ENCODE results near the gene GNG12. TPM values are rescaled to one million over a fixed set of nuclear protein-coding genes. Genes with fewer than 3 reads are reported as not detected.

Gene GNG12
- total RNA-seq, 4 donors from 2014 or later, result 17.9 to 24.5 (median 22.1) TPM

DNA sequence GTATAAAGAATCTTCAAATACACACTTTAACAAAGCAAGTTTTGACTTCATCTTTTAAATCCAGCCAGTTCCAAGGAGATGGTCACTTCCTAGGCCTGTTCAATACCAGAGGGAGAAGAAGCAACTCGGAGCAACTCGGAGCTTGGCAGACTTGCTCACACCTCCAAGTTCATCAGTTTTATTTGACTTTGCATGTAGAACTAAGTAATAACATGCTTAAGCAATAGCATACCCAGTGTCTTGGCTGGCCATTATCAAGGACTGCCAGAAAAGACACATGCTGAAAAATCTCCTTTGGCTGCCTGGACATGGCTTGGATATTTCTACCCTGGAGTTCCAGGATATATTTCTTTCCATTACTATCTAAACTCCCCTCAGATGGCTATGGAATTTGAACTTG lies 52.6 kb downstream of the GNG12 start:
- in situ Hi-C loops (cut with MboI; ENCODE audit: low sequenced_read_pairs in 4 of 4), result no loop called here
- H3K9me3 ChIP-seq, result no peaks in the 10 kb centered on the region
- no peaks in the 10 kb centered on the region for H3K36me3 ChIP-seq
- intact Hi-C loops (cut with DNase I; ENCODE audit: low total_unique reads), result no loop called here
- DNase-seq (peak in 1 of 2 donors; percentile 45), ATAC-seq (peak; percentile 60 to 69)
- H3K4me3 ChIP-seq, result no peak overlapping the region
- H3K27ac ChIP-seq, result no peak overlapping the region
- TF ChIP-seq, protein P1, sequence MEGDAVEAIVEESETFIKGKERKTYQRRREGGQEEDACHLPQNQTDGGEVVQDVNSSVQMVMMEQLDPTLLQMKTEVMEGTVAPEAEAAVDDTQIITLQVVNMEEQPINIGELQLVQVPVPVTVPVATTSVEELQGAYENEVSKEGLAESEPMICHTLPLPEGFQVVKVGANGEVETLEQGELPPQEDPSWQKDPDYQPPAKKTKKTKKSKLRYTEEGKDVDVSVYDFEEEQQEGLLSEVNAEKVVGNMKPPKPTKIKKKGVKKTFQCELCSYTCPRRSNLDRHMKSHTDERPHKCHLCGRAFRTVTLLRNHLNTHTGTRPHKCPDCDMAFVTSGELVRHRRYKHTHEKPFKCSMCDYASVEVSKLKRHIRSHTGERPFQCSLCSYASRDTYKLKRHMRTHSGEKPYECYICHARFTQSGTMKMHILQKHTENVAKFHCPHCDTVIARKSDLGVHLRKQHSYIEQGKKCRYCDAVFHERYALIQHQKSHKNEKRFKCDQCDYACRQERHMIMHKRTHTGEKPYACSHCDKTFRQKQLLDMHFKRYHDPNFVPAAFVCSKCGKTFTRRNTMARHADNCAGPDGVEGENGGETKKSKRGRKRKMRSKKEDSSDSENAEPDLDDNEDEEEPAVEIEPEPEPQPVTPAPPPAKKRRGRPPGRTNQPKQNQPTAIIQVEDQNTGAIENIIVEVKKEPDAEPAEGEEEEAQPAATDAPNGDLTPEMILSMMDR (IDR thresholded peaks at IDR 0.05 in 4 of 5, conservative IDR thresholded peaks at IDR 0.05 in 1 of 5), result no peak
- TF ChIP-seq POLR2A (IDR thresholded peaks at IDR 0.05), result no peak
- peaks cover 6 to 9% of the 10 kb centered on the region in 2 donors for H3K4me1 ChIP-seq
- no peaks in the 10 kb centered on the region for H3K27me3 ChIP-seq

DNA sequence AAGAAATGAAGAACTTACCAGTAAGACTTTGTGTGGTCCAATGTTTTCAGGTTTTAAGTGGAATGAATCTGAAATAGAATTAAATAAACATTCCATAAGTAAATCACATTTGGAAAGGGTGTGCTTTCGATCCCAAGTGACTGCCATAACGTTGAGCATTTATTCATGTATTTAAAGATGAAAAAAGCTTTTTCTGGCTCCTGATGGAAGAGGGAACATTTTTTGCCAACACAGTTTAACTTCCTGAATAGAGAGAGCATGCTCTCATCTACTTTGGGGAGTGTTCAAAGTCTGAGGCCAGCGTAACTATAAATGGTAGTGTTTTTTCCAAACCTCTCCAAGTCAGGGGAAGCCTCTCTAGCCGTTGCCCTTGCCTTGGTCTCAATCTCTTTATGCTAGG lies 55.8 kb downstream of the GNG12 start:
- Histone ChIP-seq H3K36me3 (no peaks in the 10 kb centered on the region), H3K27ac (peak overlapping the region in 2 of 4 donors; percentile 13 to 22), H3K27me3 (no peaks in the 10 kb centered on the region), H3K9me3 (no peaks in the 10 kb centered on the region), H3K4me1 (peaks cover 6 to 8% of the 10 kb centered on the region in 2 donors), H3K4me3 (no peak overlapping the region)
- DNase-seq, result no peak
- no peak for ATAC-seq
- intact Hi-C loops (cut with DNase I; ENCODE audit: low total_unique reads) (no loop called here), in situ Hi-C loops (cut with MboI; ENCODE audit: low sequenced_read_pairs in 4 of 4) (loop anchor here in 2 of 4 donors (10.0 kb wide), 2 partner anchors 327 to 337 kb away; no protein-coding TSS in a partner anchor)
- TF ChIP-seq POLR2A (IDR thresholded peaks at IDR 0.05), result no peak
- TF ChIP-seq, protein P1 (IDR thresholded peaks at IDR 0.05 in 4 of 5, conservative IDR thresholded peaks at IDR 0.05 in 1 of 5), result no peak

DNA sequence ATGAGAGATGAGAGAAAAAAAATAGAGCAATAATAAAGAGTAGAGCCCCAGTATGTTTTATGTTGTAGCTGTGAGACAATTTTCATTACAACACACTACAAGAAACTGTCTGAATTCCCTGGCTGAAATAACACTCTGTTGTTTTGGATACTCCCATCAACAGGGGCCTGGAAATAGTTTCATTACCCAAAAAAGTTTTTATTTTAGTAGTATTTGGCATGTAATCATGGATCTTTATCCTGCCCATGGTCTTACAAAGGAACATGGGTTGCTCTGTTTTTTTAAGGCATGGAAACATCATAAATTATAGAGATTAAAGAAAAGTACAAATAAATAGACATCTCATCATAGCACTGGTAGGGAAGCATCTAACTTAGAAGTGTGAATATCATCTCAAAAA lies 56.3 kb downstream of the GNG12 start:
- in situ Hi-C loops (cut with MboI; ENCODE audit: low sequenced_read_pairs in 4 of 4) (loop anchor here in 2 of 4 donors (10.0 kb wide), 2 partner anchors 328 to 338 kb away; no protein-coding TSS in a partner anchor), intact Hi-C loops (cut with DNase I; ENCODE audit: low total_unique reads) (no loop called here)
- Histone ChIP-seq H3K27me3 (no peaks in the 10 kb centered on the region), H3K4me3 (no peak overlapping the region), H3K36me3 (no peaks in the 10 kb centered on the region), H3K4me1 (peaks cover 6 to 8% of the 10 kb centered on the region in 2 donors), H3K27ac (peak overlapping the region in 1 of 4 donors; percentile 13), H3K9me3 (no peaks in the 10 kb centered on the region)
- no peak for DNase-seq
- TF ChIP-seq, protein P1 (IDR thresholded peaks at IDR 0.05 in 4 of 5, conservative IDR thresholded peaks at IDR 0.05 in 1 of 5), result no peak
- no peak for TF ChIP-seq POLR2A (IDR thresholded peaks at IDR 0.05)
- ATAC-seq, result no peak

DNA sequence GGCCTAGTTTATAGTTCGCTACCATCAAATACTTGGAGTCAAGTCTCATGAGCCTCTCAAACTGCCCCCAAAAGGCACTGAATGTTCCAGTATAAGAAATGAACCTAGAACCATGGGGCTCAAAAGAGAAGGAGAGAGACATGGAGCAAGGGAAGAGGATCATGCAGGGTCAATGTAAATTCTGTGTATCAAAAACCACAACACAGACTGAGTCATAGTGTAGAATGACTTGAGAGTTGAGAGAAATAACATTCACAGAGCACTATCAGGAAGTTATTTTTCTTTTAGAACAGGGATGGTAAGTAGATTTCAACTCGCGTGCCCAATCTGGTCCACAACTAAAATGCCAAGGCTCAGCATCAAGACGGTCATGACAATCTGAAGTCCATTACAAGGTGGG lies 59.8 kb downstream of the GNG12 start:
- intact Hi-C loops (cut with DNase I; ENCODE audit: low total_unique reads) (no loop called here), in situ Hi-C loops (cut with MboI; ENCODE audit: low sequenced_read_pairs in 4 of 4) (loop anchor here in 3 of 4 donors (10.0 to 25.0 kb wide), 3 partner anchors 331 to 564 kb away; no protein-coding TSS in a partner anchor)
- no peak for TF ChIP-seq POLR2A (IDR thresholded peaks at IDR 0.05)
- TF ChIP-seq, protein P1 (IDR thresholded peaks at IDR 0.05 in 4 of 5, conservative IDR thresholded peaks at IDR 0.05 in 1 of 5), result no peak
- ATAC-seq (no peak), DNase-seq (no peak)
- H3K9me3 ChIP-seq, result no peaks in the 10 kb centered on the region
- H3K4me3 ChIP-seq, result no peak overlapping the region
- H3K4me1 ChIP-seq, result no peaks in the 10 kb centered on the region
- H3K27ac ChIP-seq, result no peak overlapping the region
- H3K27me3 ChIP-seq, result no peaks in the 10 kb centered on the region
- no peaks in the 10 kb centered on the region for H3K36me3 ChIP-seq

DNA sequence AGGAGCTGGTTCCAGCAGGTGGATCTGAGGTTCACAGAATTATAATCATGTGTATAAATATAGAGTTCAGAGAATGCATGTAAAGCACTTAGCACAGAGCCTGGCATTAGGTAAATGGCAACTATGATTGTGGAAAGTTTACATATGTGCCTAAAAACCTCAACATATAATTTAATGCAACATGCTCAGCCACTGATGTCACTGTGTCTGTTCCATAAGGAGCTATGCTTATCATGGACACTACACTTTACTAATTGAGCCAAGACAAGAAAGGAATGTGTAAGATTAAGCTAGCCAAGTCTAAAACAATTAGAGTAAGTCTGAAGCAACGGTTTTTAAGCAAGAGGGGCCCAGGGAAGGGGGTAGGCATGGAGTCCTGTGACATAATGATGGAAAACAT lies 61.5 kb downstream of the GNG12 start:
- TF ChIP-seq, protein P1 (IDR thresholded peaks at IDR 0.05 in 4 of 5, conservative IDR thresholded peaks at IDR 0.05 in 1 of 5), result no peak
- TF ChIP-seq POLR2A (IDR thresholded peaks at IDR 0.05), result no peak
- no peaks in the 10 kb centered on the region for H3K36me3 ChIP-seq
- no peaks in the 10 kb centered on the region for H3K9me3 ChIP-seq
- peaks cover 0 to under 1% of the 10 kb centered on the region in 2 donors for H3K4me1 ChIP-seq
- in situ Hi-C loops (cut with MboI; ENCODE audit: low sequenced_read_pairs in 4 of 4), result loop anchor here in 3 of 4 donors (10.0 to 25.0 kb wide), 3 partner anchors 333 to 566 kb away; no protein-coding TSS in a partner anchor
- H3K27ac ChIP-seq, result no peak overlapping the region
- intact Hi-C loops (cut with DNase I; ENCODE audit: low total_unique reads), result no loop called here
- H3K27me3 ChIP-seq, result no peaks in the 10 kb centered on the region
- DNase-seq (no peak), ATAC-seq (no peak)
- no peak overlapping the region for H3K4me3 ChIP-seq
